Neuronal stem cell (in vitro differentiated cells): ENCODE results near the gene KAZN.

Source experiments
- DNase-seq: peaks from one replicate; pipeline ENCODE4 v3.0.0-alpha.2; 2013; ENCODE audit warnings: low spot score
- H2AFZ ChIP-seq: one replicate; pipeline ENCODE4 v1.6.1; 2013; ENCODE audit warnings: mild to moderate bottlenecking, low read length, inconsistent platforms
- H2AK5ac ChIP-seq: 2 replicates; pipeline ENCODE4 v1.6.1; 2013; ENCODE audit warnings: low read depth, mild to moderate bottlenecking, inconsistent platforms, low read length, moderate library complexity, mixed read lengths
- H2BK120ac ChIP-seq: 2 replicates; pipeline ENCODE4 v1.6.1; 2013; ENCODE audit warnings: low read depth, mild to moderate bottlenecking, inconsistent platforms, low read length, moderate library complexity, mixed read lengths
- H2BK12ac ChIP-seq: one replicate; pipeline ENCODE4 v1.6.1; 2013; ENCODE audit warnings: low read length, inconsistent platforms
- H2BK15ac ChIP-seq: 2 replicates; pipeline ENCODE4 v1.6.1; 2013; ENCODE audit warnings: mild to moderate bottlenecking, low read length, inconsistent platforms, mixed read lengths
- H2BK5ac ChIP-seq: one replicate; pipeline ENCODE4 v1.6.1; 2013; ENCODE audit warnings: inconsistent platforms, mild to moderate bottlenecking, low read length, moderate library complexity
- H3K14ac ChIP-seq: one replicate; pipeline ENCODE4 v1.6.1; 2013; ENCODE audit warnings: low read length, inconsistent platforms
- H3K18ac ChIP-seq: 2 replicates; pipeline ENCODE4 v1.6.1; 2013; ENCODE audit warnings: low read length, inconsistent platforms
- H3K23ac ChIP-seq: 2 replicates; pipeline ENCODE4 v1.6.1; 2013; ENCODE audit warnings: low read depth, mild to moderate bottlenecking, mixed read lengths, low read length, inconsistent platforms; ENCODE audit not compliant: poor library complexity
- H3K27ac ChIP-seq: replicated peaks from 3 replicates; pipeline ENCODE4 v1.5.1; 2013; ENCODE audit warnings: low read length, inconsistent platforms
- H3K27me3 ChIP-seq, 3 experiments: 2 replicates each; pipeline ENCODE4 v1.6.1; 2013; ENCODE audit warnings: low read length in 3 of 3, mild to moderate bottlenecking in 2 of 3, inconsistent platforms in 1 of 3, low read depth in 1 of 3, mixed read lengths in 1 of 3, moderate library complexity in 1 of 3; ENCODE audit not compliant: control insufficient read depth in 3 of 3, insufficient read depth in 3 of 3
- H3K36me3 ChIP-seq, 2 donors: replicated peaks in 1 of 2; 2 replicates each; pipeline ENCODE4 v1.6.1; 2013; ENCODE audit warnings: low read length in 2 of 2; ENCODE audit not compliant: control insufficient read depth in 2 of 2, insufficient read depth in 2 of 2
- H3K4ac ChIP-seq: 2 replicates; pipeline ENCODE4 v1.6.1; 2013; ENCODE audit warnings: inconsistent platforms, mild to moderate bottlenecking, low read length, moderate library complexity
- H3K4me1 ChIP-seq, 2 donors: 1 replicate in 1 of 2; 2 replicates in 1 of 2; pipeline ENCODE4 v1.6.1; 2013; ENCODE audit warnings: low read length in 2 of 2, low read depth in 1 of 2; ENCODE audit not compliant: control insufficient read depth in 2 of 2, insufficient read depth in 1 of 2
- H3K4me2 ChIP-seq: one replicate; pipeline ENCODE4 v1.6.1; 2013; ENCODE audit warnings: mild to moderate bottlenecking, low read length, inconsistent platforms; ENCODE audit not compliant: insufficient read depth, poor library complexity, severe bottlenecking
- H3K4me3 ChIP-seq, 2 donors: 2 replicates each; pipeline ENCODE4 v1.5.1; 2013; ENCODE audit warnings: low read length in 2 of 2, mild to moderate bottlenecking in 2 of 2, inconsistent platforms in 1 of 2, moderate library complexity in 1 of 2
- H3K79me1 ChIP-seq: one replicate; pipeline ENCODE4 v1.6.1; 2013; ENCODE audit warnings: low read depth, mild to moderate bottlenecking, inconsistent platforms, low read length, moderate library complexity
- H3K9ac ChIP-seq: one replicate; pipeline ENCODE4 v1.6.1; 2013; ENCODE audit warnings: mild to moderate bottlenecking, low read depth, low read length, inconsistent platforms; ENCODE audit not compliant: poor library complexity
- H3K9me3 ChIP-seq, 2 donors: replicated peaks in 1 of 2; 2 replicates each; pipeline versions ENCODE3 to v1.6.1; 2013; ENCODE audit warnings: low read length in 2 of 2, mild to moderate bottlenecking in 2 of 2, inconsistent platforms in 1 of 2, low read depth in 1 of 2, mixed read lengths in 1 of 2, moderate library complexity in 1 of 2; ENCODE audit not compliant: control insufficient read depth in 2 of 2, insufficient read depth in 1 of 2
- H4K8ac ChIP-seq: one replicate; pipeline ENCODE4 v1.6.1; 2013; ENCODE audit warnings: low read depth, mild to moderate bottlenecking, inconsistent platforms, low read length, moderate library complexity
- H4K91ac ChIP-seq: one replicate; pipeline ENCODE4 v1.6.1; 2013; ENCODE audit warnings: low read length, low read depth, mild to moderate bottlenecking, inconsistent platforms; ENCODE audit not compliant: poor library complexity
- WGBS, 2 donors: extraction: QIAGEN DNeasy Blood & Tissue Kit; methylation state at CpG; one replicate each; pipeline ENCODE4 v1.1.7; 2013; ENCODE audit warnings: missing lambda C conversion rate in 2 of 2, mixed read lengths in 1 of 2; ENCODE audit not compliant: insufficient read length in 2 of 2, insufficient replicate concordance in 1 of 2; ENCODE audit errors: extremely low coverage in 2 of 2; 5-methylcytosine and 5-hydroxymethylcytosine counted together

Gene KAZN

DNA sequence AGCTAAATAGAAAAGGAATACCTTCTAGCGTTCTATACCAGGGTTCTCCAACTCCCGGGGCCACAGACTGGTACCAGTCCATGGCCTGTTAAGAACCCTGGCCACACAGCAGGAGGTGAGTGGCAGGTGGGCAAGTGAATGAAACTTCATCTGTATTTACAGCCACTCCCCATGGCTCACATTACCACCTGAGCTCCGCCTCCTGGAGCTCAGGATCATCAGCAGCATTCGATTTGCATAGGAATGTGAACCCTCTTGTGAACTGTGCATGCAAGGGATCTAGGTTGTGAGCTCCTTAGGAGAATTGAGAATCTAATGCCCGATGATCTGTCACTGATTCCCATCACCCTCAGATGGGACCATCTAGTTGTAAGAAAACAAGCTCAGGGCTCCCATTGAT lies 107.3 kb downstream of the KAZN start:
- H2BK120ac ChIP-seq, result no peak overlapping the region
- no peak overlapping the region for H2BK5ac ChIP-seq
- no peak overlapping the region for H3K27ac ChIP-seq
- H3K4me3 ChIP-seq, result no peak overlapping the region
- H3K4me2 ChIP-seq, result no peak overlapping the region
- no peak overlapping the region for H3K9ac ChIP-seq
- H3K79me1 ChIP-seq, result peaks cover 3% of the 10 kb centered on the region
- no peak overlapping the region for H3K18ac ChIP-seq
- H2BK12ac ChIP-seq, result no peak overlapping the region
- H3K27me3 ChIP-seq, result no peaks in the 10 kb centered on the region
- no peak overlapping the region for H4K8ac ChIP-seq
- DNase-seq, result no peak
- H4K91ac ChIP-seq, result no peak overlapping the region
- H3K9me3 ChIP-seq, result peaks cover 3 to 75% of the 10 kb centered on the region in 2 donors
- no peak overlapping the region for H3K4ac ChIP-seq
- no peak overlapping the region for H3K23ac ChIP-seq
- H2AK5ac ChIP-seq, result no peak overlapping the region
- H3K36me3 ChIP-seq, result peaks cover 0 to 71% of the 10 kb centered on the region in 2 donors
- H2AFZ ChIP-seq, result no peak overlapping the region
- no peaks in the 10 kb centered on the region for H3K4me1 ChIP-seq
- no CpG with 5 or more reads among the region's 5 CpGs for WGBS, 2 donors
- H3K14ac ChIP-seq, result no peak overlapping the region
- no peak overlapping the region for H2BK15ac ChIP-seq

GRCh38 chr1:14706631-14707030 lies 108.1 kb downstream of the KAZN start:
- H3K27ac ChIP-seq, result no peak overlapping the region
- no peak overlapping the region for H2BK15ac ChIP-seq
- H4K91ac ChIP-seq, result no peak overlapping the region
- H2AFZ ChIP-seq, result no peak overlapping the region
- DNase-seq, result no peak
- peaks cover 3 to 75% of the 10 kb centered on the region in 2 donors for H3K9me3 ChIP-seq
- H2BK12ac ChIP-seq, result no peak overlapping the region
- no peak overlapping the region for H4K8ac ChIP-seq
- H2BK5ac ChIP-seq, result no peak overlapping the region
- no peaks in the 10 kb centered on the region for H3K27me3 ChIP-seq
- no CpG with 5 or more reads among the region's 5 CpGs for WGBS, 2 donors
- no peak overlapping the region for H3K4me2 ChIP-seq
- H2AK5ac ChIP-seq, result no peak overlapping the region
- H3K23ac ChIP-seq, result no peak overlapping the region
- no peak overlapping the region for H3K18ac ChIP-seq
- peaks cover 2% of the 10 kb centered on the region for H3K79me1 ChIP-seq
- no peak overlapping the region for H2BK120ac ChIP-seq
- no peak overlapping the region for H3K4me3 ChIP-seq
- no peak overlapping the region for H3K14ac ChIP-seq
- no peak overlapping the region for H3K4ac ChIP-seq
- no peaks in the 10 kb centered on the region for H3K4me1 ChIP-seq
- H3K9ac ChIP-seq, result no peak overlapping the region
- peaks cover 0 to 75% of the 10 kb centered on the region in 2 donors for H3K36me3 ChIP-seq

GRCh38 chr1:14707531-14708445 lies 109.3 kb downstream of the KAZN start:
- WGBS, 2 donors, result no CpG with 5 or more reads among the region's 16 CpGs
- no peak overlapping the region for H2AFZ ChIP-seq
- no peak overlapping the region for H3K4me2 ChIP-seq

DNA sequence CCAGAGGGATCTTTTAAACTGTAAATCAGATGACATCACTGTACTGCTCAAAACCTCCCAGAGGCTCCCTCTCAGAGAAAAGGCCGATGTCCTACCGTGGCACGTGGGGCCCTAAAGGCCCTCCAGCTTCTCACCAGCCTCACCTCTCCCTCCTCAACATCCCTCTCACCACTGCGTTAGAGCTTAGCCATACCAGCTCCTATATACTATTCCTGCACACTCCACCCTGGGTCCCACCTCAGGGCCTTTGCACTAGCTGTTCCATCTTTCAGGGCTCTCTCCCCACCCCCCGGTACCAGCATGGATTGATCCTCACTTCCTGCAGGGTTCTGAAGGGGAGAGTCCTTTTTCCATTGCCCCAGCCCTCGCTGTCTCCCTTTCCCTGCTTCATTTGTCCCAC lies 111.8 kb downstream of the KAZN start:
- Histone ChIP-seq H3K27me3 (no peaks in the 10 kb centered on the region), H3K9ac (no peak overlapping the region), H2AFZ (no peak overlapping the region), H3K9me3 (peaks cover 3 to 46% of the 10 kb centered on the region in 2 donors), H2AK5ac (no peak overlapping the region), H2BK120ac (no peak overlapping the region), H2BK12ac (no peak overlapping the region), H3K4me1 (no peaks in the 10 kb centered on the region), H4K8ac (no peak overlapping the region), H3K14ac (no peak overlapping the region), H3K36me3 (peaks cover 0 to 65% of the 10 kb centered on the region in 2 donors), H4K91ac (no peak overlapping the region), H3K4me3 (no peak overlapping the region), H3K18ac (no peak overlapping the region), H3K79me1 (no peaks in the 10 kb centered on the region), H3K4me2 (no peak overlapping the region), H3K23ac (no peak overlapping the region), H2BK5ac (no peak overlapping the region), H3K27ac (no peak overlapping the region), H2BK15ac (no peak overlapping the region), H3K4ac (no peak overlapping the region)
- DNase-seq, result no peak
- WGBS, 2 donors, result no CpG with 5 or more reads among the region's 6 CpGs

More at GRCh38 chr1:14707531-14708445, 109.3 kb downstream of the KAZN start:
- H3K4me3 ChIP-seq, result no peak overlapping the region
- no peak overlapping the region for H4K8ac ChIP-seq
- H3K9ac ChIP-seq, result no peak overlapping the region
- no peak overlapping the region for H4K91ac ChIP-seq
- peaks cover 0 to 71% of the 10 kb centered on the region in 2 donors for H3K36me3 ChIP-seq
- H3K27me3 ChIP-seq, result no peaks in the 10 kb centered on the region
- H3K4ac ChIP-seq, result no peak overlapping the region
- DNase-seq, result no peak
- H2AK5ac ChIP-seq, result no peak overlapping the region
- H2BK5ac ChIP-seq, result no peak overlapping the region
- no peak overlapping the region for H3K14ac ChIP-seq
- H3K79me1 ChIP-seq, result no peaks in the 10 kb centered on the region
- peaks cover 3 to 68% of the 10 kb centered on the region in 2 donors for H3K9me3 ChIP-seq
- no peak overlapping the region for H2BK12ac ChIP-seq
- no peak overlapping the region for H3K27ac ChIP-seq
- H3K4me1 ChIP-seq, result no peaks in the 10 kb centered on the region
- no peak overlapping the region for H2BK120ac ChIP-seq
- H3K18ac ChIP-seq, result no peak overlapping the region
- no peak overlapping the region for H3K23ac ChIP-seq
- no peak overlapping the region for H2BK15ac ChIP-seq
